IMR-90 (cell line): ENCODE data around the gene KCNT1.

Experiments used
- CEBPB ChIP-seq: IDR thresholded peaks from 2 replicates; pipeline ENCODE4 v1.6.1; 2012; ENCODE audit warnings: low read depth, low read length, improper control_type of control experiment
- CTCF ChIP-seq: conservative IDR thresholded peaks from 2 replicates; pipeline ENCODE4 v1.5.1; 2012; ENCODE audit warnings: mild to moderate bottlenecking, low read depth, low read length, improper control_type of control experiment
- POLR2A ChIP-seq: IDR thresholded peaks from 2 replicates; pipeline ENCODE4 v1.6.1; 2012; ENCODE audit warnings: mild to moderate bottlenecking, low read depth, low read length
- RAD21 ChIP-seq: IDR thresholded peaks from 2 replicates; pipeline ENCODE4 v1.6.1; 2012; ENCODE audit warnings: low read length, improper control_type of control experiment
- SMC3 ChIP-seq: fragments of 150-350 bp; IDR thresholded peaks from 2 replicates; pipeline ENCODE4 v1.6.1; 2016; ENCODE audit warnings: low read depth, mild to moderate bottlenecking, antibody characterized with exemption, low read length, moderate library complexity
- USF2 ChIP-seq: fragments of 150-350 bp; IDR thresholded peaks from 2 replicates; pipeline ENCODE4 v1.6.1; 2017; ENCODE audit warnings: mild to moderate bottlenecking, antibody characterized with exemption, low read length, low read depth

GRCh38 chr9:135764731-135765130 is 62.7 kb downstream of the KCNT1 start:
- TF ChIP-seq CTCF = no peak
- TF ChIP-seq POLR2A = no peak
- no peak for TF ChIP-seq SMC3
- TF ChIP-seq CEBPB = no peak
- TF ChIP-seq RAD21 = no peak
- no peak for TF ChIP-seq USF2
